Endometrium (tissue), 2 donors: Measurements from ENCODE around the gene NOTCH3.

Source experiments
- FAIRE-seq: peaks from 2 replicates; lab custom pipeline; 2012; peaks lifted over from hg19 to GRCh38; lab: Jason Lieb, UNC
- donor health status: control.
- donor health status: control.

The NOTCH3 gene

DNA sequence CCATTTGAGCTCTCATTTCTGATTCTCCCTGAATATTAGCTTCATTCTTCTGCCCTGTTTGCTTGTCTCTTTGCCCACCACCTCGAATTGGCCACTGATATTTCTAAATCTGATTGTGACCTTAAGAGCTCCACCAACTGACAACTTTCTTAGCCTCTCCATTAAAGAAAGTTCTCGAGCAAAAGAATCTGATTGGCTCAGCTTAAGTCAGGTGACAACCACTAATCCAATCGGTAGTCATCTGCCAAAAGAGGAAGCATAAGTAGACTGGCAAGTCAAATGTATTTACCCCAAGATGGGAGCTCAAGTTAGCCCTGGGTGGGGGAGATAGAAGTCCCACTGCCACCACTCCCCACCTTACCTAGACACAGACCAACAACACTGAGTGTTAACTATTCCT is 41.5 kb downstream of the NOTCH3 start:
- FAIRE-seq, result no peak

DNA sequence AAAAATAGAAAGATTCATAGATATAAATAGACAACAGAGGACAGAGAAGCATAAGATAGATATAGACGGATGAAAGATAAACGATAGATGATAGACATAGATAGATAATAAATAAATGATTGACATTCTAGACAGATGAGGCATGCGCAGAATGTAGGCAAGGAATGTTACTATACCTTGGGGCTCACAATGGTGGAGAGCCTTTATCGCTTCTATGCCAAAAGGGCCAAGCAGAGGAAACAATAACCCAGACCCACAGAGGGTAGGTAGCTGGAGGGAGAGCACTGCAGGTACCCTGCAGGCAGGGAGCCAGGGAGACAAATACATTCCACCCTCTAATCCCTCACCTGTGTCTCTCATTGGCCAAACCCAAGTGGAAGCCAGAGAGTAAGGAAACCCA is 44.4 kb downstream of the NOTCH3 start:
- FAIRE-seq, result no peak

GRCh38 chr19:15155296-15155695 is 45.5 kb downstream of the NOTCH3 start:
- no peak for FAIRE-seq

DNA sequence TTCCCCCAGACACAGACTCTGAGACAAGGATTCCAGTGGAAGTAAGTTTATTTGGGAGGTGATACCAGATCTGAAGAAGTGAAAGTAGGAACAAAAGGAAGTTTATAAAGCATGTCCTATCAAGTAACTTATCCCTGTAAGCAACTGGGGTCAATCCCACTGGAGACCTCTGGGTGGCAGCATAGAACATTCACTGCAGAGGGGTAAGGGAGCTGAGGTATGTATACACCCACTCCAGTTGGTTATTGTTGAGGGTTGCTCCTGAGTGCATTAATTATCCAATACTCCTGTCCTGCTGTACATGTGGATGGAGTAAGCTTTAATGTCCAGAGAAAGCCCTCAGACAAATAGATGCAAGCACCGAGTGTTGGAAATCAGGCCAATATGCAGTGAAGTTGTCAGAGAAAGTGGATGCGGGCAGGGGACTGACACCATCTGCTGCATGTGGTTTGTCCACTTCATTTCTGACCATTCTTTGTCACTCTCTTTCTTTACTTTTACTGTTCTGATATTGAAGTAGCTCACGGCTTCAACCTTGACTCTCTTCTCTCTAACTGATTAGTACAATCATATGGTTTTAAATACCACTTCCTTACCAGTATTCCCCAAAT is 46.7 kb downstream of the NOTCH3 start:
- no peak for FAIRE-seq

- no peak for FAIRE-seq
These were observed 51.1 kb downstream of the NOTCH3 start for GRCh38 chr19:15149737-15150136.

- FAIRE-seq, result no peak
These were observed 53.7 kb downstream of the NOTCH3 start for GRCh38 chr19:15147090-15147489.

DNA sequence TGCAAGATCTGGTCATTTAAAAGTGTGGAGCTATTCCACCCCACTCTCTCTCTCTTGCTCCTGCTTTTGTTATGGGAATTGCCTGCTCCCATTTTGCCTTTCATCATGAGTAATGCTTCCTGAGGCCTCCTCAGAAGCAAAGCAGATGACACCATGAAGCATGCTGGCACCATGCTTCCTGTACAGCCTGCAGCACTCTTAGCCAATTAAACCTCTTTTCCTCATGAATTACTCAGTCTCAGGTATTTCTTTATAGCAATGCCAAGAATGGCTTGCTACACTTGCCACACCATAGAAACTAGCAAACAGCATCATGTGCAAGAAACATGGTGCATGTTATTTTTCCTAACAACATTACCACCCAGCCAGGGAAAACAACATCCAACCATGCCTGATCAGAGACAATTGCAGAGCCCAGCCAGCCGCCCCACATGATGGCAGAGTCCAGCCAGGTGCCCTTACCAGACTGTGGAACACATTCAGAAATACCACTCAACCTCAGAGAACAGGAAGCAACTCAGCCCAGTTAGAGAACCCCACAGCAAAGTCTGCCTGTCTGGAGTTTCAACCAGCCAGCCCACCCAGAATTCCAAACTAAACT is 56.6 kb downstream of the NOTCH3 start:
- no peak for FAIRE-seq

DNA sequence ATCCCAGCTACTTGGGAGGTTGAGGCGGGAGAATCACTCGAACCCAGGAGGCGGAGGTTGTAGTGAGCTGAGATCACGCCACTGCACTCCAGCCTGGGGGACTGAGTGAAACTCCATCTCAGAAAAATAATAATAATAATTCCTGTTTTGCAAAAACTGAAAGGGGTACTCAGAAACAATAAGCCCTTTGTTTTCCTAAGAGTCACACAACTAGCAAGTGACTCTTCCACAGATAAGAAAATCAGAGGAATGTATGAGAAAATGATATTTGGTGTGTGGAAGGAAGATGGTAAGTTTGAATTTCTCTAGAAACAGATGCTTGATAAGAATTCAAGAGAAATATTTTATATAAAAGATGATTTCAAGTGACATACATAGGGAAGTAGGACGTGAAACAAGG is 58.5 kb downstream of the NOTCH3 start:
- FAIRE-seq, result no peak

GRCh38 chr19:15141143-15141542 is 59.7 kb downstream of the NOTCH3 start:
- no peak for FAIRE-seq

DNA sequence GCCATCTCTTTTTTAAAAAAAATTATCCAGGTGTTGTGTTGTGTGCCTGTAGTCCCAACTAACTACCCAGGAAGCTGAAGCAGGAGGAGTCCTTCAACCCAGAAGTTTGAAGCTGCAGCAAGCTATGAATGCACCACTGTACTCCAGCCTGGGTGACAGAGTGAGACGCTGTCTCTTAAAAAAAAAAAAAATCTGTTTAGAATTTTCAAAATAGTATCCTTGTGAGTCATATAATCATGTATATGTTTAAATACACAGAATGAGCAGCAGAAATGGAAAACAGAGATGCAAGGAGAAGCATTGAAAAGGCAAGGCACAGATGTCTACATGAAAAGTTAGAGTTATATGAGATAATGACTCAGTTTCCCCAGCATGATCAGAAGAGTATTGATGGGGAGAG is 62.4 kb downstream of the NOTCH3 start:
- no peak for FAIRE-seq

- no peak for FAIRE-seq
These were observed 63.0 kb downstream of the NOTCH3 start for GRCh38 chr19:15137777-15138176.

- FAIRE-seq, result no peak
These were observed 64.4 kb downstream of the NOTCH3 start for GRCh38 chr19:15136234-15136954.

- FAIRE-seq, result no peak
These were observed 70.8 kb downstream of the NOTCH3 start for GRCh38 chr19:15129856-15130585.

DNA sequence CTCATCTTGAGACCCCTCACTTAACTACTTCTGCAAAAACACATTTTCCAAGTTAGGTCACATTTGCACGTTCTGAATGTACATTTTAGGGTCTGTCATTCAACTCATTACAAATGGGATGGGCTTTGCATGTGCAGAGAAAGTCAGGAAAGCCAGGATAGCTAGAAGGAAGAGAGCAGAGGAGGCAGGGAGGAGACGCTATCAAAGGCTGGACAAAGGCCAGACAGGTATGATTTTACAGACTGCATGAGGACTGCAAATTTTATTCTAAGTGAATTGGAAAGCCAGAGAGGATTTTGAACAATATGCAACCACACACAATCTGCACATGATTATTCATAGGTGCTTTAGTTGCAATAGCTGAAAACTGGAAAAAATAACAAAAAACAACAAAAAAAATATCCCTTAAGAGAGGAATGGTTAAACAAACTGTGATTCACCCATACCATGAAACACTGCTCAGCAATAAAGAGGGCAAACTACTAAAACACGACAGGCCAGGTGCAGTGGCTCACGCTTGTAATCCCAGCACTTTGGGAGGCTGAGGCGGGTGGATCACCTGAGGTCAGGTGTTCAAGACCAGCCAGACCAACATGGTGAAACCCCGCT is 72.5 kb downstream of the NOTCH3 start:
- FAIRE-seq, result no peak

GRCh38 chr19:15126131-15126910 is 74.5 kb downstream of the NOTCH3 start:
- FAIRE-seq, result no peak

DNA sequence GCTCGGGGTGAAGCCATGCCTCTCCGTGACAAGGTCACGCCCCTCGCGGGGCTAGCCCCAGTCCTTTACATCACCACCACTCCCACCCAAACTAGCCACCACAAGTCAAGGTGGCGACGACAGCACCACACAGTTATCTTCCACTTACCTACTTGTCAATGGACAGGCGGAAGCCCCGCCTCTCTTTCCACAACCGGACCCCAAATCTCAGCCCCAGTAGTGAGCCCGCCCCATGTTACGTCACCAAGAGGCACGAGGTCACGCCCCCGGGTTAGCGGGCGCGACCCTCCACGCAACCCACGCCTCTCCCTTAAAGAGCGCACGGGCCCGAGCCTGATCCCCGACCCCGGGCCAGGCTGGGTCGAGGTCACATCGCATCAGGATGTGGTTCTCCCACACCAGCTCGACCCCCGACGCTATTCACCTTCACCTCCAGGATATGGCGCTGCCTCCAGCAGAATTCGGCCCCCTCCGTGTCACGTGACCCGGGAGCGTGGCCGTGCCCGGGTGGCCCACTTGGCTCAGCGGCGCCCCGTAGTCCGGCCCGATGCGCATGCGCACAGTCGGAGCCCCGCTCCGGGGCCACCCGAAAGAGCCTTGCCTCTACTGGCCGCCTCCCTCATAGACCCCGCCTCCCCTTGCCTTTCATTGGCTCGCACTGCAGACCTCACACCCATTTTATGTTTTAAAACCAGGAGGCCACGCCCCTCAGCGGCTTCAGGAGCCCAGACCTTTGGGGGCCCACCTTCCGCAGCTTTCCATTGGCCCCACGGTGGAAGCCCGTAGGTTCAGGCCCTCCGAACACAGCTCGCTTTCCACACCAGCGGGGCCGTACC is 75.3 kb downstream of the NOTCH3 start:
- peak; percentile 94 for FAIRE-seq

DNA sequence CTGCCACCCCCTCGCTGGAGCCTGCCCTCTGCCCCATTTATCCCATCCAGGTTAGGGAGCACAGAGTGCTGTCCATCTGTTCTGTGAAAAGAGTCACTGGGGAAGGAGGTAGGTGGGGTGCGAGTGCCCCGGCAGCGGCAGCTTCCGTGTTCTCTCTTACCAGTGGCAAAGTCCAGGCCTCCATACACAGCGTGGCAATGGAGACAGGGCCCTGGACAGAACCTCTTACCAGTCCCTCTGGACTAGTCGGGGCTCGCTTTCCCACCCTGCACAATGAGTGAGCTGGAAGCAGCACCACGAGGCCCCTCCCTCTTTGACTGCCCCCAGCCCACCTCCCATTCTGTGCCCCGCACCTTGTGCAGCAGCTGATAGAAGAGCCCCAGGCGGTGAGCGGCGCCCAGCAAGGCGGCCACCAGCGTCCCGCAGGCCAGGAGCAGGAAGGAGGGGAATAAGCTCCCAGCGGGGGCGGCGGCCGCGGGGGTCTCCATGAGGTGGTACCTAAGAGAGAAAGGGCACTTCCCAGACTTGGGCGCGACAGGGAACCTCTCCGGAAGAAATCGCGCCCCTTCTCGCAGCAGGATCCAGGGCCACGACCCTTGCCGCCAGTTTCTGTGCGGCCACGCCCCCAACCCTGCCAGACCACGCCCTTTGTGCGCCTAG is 76.1 kb downstream of the NOTCH3 start:
- no peak for FAIRE-seq

DNA sequence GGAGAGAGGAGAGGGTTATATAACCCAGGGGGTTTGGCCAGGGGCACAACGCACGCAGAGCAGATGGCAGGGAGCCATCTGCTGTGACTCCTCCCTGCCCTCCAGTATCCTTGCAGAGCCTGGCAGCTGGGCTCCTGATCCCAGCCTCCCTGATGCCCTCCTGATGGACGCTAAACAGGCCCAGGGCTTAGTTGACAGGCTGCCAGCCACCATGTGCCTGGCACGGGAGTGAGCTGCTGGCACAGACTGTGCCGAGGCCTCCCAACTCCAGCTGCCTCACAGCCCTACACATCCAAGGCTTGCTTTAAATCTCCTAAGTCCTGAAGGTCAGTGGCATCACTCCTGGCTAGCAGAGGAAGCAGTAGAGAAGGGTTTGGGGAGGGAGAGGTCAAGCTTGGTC is 76.9 kb downstream of the NOTCH3 start:
- no peak for FAIRE-seq

- no peak for FAIRE-seq
These were observed 77.5 kb downstream of the NOTCH3 start for GRCh38 chr19:15123031-15123890.
